ENCODE results near the gene DYNLT1.
"Not testable (repeated sequence)": the region's sequence is repeated elsewhere in the genome, so short reads cannot be mapped to it uniquely, and the experiment has no call there.

DYNLT1 gene

GRCh38 chr6:158644231-158645063 lies at the start of gene DYNLT1:
TSS of gene DYNLT1 (minus strand) at chr6:158644743. CDS start at chr6:158644708, 35 bp downstream.
- DNase-seq, result peak; percentile 92

- DNase-seq, result no peak
Measured at GRCh38 chr6:158688860-158689259, 44.3 kb upstream of the DYNLT1 start.

- DNase-seq, result no peak
Measured at GRCh38 chr6:158687506-158687905, 43.0 kb upstream of the DYNLT1 start.

- DNase-seq, result no peak
Measured at GRCh38 chr6:158686791-158687381, 42.3 kb upstream of the DYNLT1 start.

- DNase-seq, result peak; percentile 30
Measured at GRCh38 chr6:158686311-158686710, 41.8 kb upstream of the DYNLT1 start.

- DNase-seq, result no peak
Measured at GRCh38 chr6:158684745-158685324, 40.3 kb upstream of the DYNLT1 start.

GRCh38 chr6:158684311-158684710 lies 39.8 kb upstream of the DYNLT1 start:
- DNase-seq, result no peak

GRCh38 chr6:158680481-158680880 lies 35.9 kb upstream of the DYNLT1 start:
- DNase-seq, result no peak

GRCh38 chr6:158680015-158680414 lies 35.5 kb upstream of the DYNLT1 start:
- DNase-seq, result no peak

GRCh38 chr6:158677906-158678578 lies 33.5 kb upstream of the DYNLT1 start:
- no peak for DNase-seq

- DNase-seq, result not testable (repeated sequence)
Measured at GRCh38 chr6:158677094-158677493, 32.6 kb upstream of the DYNLT1 start.

- DNase-seq, result no peak
Measured at GRCh38 chr6:158674342-158675131, 30.0 kb upstream of the DYNLT1 start.

GRCh38 chr6:158672726-158673125 lies 28.2 kb upstream of the DYNLT1 start:
- no peak for DNase-seq

- peak; percentile 59 for DNase-seq
Measured at GRCh38 chr6:158672119-158672518, 27.6 kb upstream of the DYNLT1 start.

- peak; percentile 58 for DNase-seq
Measured at GRCh38 chr6:158669145-158670035, 24.8 kb upstream of the DYNLT1 start.

- DNase-seq, result no peak
Measured at GRCh38 chr6:158668707-158669103, 24.2 kb upstream of the DYNLT1 start.

GRCh38 chr6:158667360-158667981 lies 22.9 kb upstream of the DYNLT1 start:
- peak; percentile 44 for DNase-seq

- DNase-seq, result peak; percentile 87
Measured at GRCh38 chr6:158666628-158667359, 22.3 kb upstream of the DYNLT1 start.

- peak; percentile 62 for DNase-seq
Measured at GRCh38 chr6:158665332-158665731, 20.8 kb upstream of the DYNLT1 start.

- DNase-seq, result peak; percentile 86
Measured at GRCh38 chr6:158663625-158664165, 19.2 kb upstream of the DYNLT1 start.
